Spleen (tissue), 7 donors: Measurements from ENCODE around the gene NHP2.

Experiments used
- CTCF ChIP-seq, 11 experiments: fragments of 200-600 bp in 7 of 11; fragments of 450-650 bp in 4 of 11; sonication (generic) in 4 of 11; IDR thresholded peaks in 8 of 11; conservative IDR thresholded peaks in 3 of 11; 1 replicate in 7 of 11; 2 replicates in 4 of 11; pipeline versions ENCODE4 v1.4.0 to v1.8.0; 2016 to 2021; ENCODE audit warnings: antibody characterized with exemption in 11 of 11, inconsistent platforms in 4 of 11, mild to moderate bottlenecking in 1 of 11
- POLR2A ChIP-seq, 3 donors: fragments of 450-650 bp; IDR thresholded peaks; one replicate each; pipeline ENCODE4 v1.5.1; 2017; ENCODE audit warnings: antibody characterized with exemption in 3 of 3, mild to moderate bottlenecking in 1 of 3
- POLR2AphosphoS5 ChIP-seq, 3 donors: sonication (generic); formaldehyde crosslinking; IDR thresholded peaks; one replicate each; pipeline ENCODE4 v1.5.1; 2017; ENCODE audit warnings: antibody characterized with exemption in 3 of 3
- donor health status: DM: no; HTN: no; CAD: no; lungs with moderate emphysema.
- donor health status: DM: no; HTN: no; CAD: no.
- donor health status: DM: no; HTN: no; CAD: no.

- TF ChIP-seq CTCF (IDR thresholded peaks at IDR 0.05 in 8 of 11, conservative IDR thresholded peaks at IDR 0.05 in 3 of 11) (no peak), POLR2A (IDR thresholded peaks at IDR 0.05) (no peak), POLR2AphosphoS5 (IDR thresholded peaks at IDR 0.05) (no peak)
Measured at GRCh38 chr5:178106556-178107239, 47.0 kb downstream of the NHP2 start.
